HG03469 (cell line): ENCODE data around the gene THSD7B.
"Not testable (repeated sequence)": the region's sequence is repeated elsewhere in the genome, so short reads cannot be mapped to it uniquely, and the experiment has no call there.

Source experiments
- ATAC-seq: cut with Tn5 transposase; IDR thresholded peaks from one replicate; pipeline ENCODE4 v1.9.1; 2021; ENCODE audit warnings: mild to moderate bottlenecking, moderate library complexity, moderate number of reproducible peaks; ENCODE audit not compliant: unreplicated experiment

THSD7B gene

GRCh38 chr2:137023205-137023604 is 257.9 kb downstream of the THSD7B start:
- ATAC-seq = no peak

GRCh38 chr2:137031731-137032130 is 266.4 kb downstream of the THSD7B start:
- ATAC-seq = no peak

GRCh38 chr2:137036619-137037018 is 271.3 kb downstream of the THSD7B start:
- no peak for ATAC-seq

- ATAC-seq = no peak
Measured at GRCh38 chr2:137039482-137040152, 274.3 kb downstream of the THSD7B start.

- ATAC-seq = no peak
Measured at GRCh38 chr2:137047369-137047768, 282.0 kb downstream of the THSD7B start.

- ATAC-seq = no peak
Measured at GRCh38 chr2:137048455-137048854, 283.1 kb downstream of the THSD7B start.

- ATAC-seq = no peak
Measured at GRCh38 chr2:137049518-137049917, 284.2 kb downstream of the THSD7B start.

GRCh38 chr2:137050949-137051348 is 285.6 kb downstream of the THSD7B start:
- ATAC-seq = no peak

GRCh38 chr2:137051778-137052398 is 286.5 kb downstream of the THSD7B start:
- ATAC-seq = no peak

- ATAC-seq = no peak
Measured at GRCh38 chr2:137056704-137057103, 291.4 kb downstream of the THSD7B start.

GRCh38 chr2:137076111-137076765 is 310.9 kb downstream of the THSD7B start:
- ATAC-seq = not testable (repeated sequence)

- ATAC-seq = no peak
Measured at GRCh38 chr2:137091704-137092103, 326.4 kb downstream of the THSD7B start.

GRCh38 chr2:137093116-137093515 is 327.8 kb downstream of the THSD7B start:
- no peak for ATAC-seq

- ATAC-seq = no peak
Measured at GRCh38 chr2:137096187-137096586, 330.8 kb downstream of the THSD7B start.

- no peak for ATAC-seq
Measured at GRCh38 chr2:137096693-137097092, 331.3 kb downstream of the THSD7B start.

GRCh38 chr2:137101814-137102213 is 336.5 kb downstream of the THSD7B start:
- ATAC-seq = not testable (repeated sequence)

GRCh38 chr2:137107904-137108303 is 342.6 kb downstream of the THSD7B start:
- ATAC-seq = no peak

GRCh38 chr2:137111896-137112295 is 346.6 kb downstream of the THSD7B start:
- ATAC-seq = no peak

GRCh38 chr2:137115081-137115794 is 349.9 kb downstream of the THSD7B start:
- ATAC-seq = no peak

GRCh38 chr2:137115795-137116089 is 350.4 kb downstream of the THSD7B start:
- ATAC-seq = no peak

GRCh38 chr2:137117385-137117784 is 352.0 kb downstream of the THSD7B start:
- no peak for ATAC-seq

- no peak for ATAC-seq
Measured at GRCh38 chr2:137118140-137118539, 352.8 kb downstream of the THSD7B start.
